ENCODE measurements around the gene FOXF2.

The FOXF2 gene

GRCh38 chr6:1422290-1422689 is 32.9 kb downstream of the FOXF2 start:
- DNase-seq (ENCODE audit: low read depth, low spot score) = no peak
- ChIA-PET CTCF (interaction anchor here (1.2 to 3.9 kb wide), 5 partner anchors 15 to 829 kb away, joined by 4 to 27 read pairs (median 14); no protein-coding TSS in a partner anchor), POLR2A (no interaction called here)
- H3K4me3 ChIP-seq (ENCODE audit: low read depth, low read length) = no peak overlapping the region
- TF ChIP-seq, protein P1, sequence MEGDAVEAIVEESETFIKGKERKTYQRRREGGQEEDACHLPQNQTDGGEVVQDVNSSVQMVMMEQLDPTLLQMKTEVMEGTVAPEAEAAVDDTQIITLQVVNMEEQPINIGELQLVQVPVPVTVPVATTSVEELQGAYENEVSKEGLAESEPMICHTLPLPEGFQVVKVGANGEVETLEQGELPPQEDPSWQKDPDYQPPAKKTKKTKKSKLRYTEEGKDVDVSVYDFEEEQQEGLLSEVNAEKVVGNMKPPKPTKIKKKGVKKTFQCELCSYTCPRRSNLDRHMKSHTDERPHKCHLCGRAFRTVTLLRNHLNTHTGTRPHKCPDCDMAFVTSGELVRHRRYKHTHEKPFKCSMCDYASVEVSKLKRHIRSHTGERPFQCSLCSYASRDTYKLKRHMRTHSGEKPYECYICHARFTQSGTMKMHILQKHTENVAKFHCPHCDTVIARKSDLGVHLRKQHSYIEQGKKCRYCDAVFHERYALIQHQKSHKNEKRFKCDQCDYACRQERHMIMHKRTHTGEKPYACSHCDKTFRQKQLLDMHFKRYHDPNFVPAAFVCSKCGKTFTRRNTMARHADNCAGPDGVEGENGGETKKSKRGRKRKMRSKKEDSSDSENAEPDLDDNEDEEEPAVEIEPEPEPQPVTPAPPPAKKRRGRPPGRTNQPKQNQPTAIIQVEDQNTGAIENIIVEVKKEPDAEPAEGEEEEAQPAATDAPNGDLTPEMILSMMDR (IDR thresholded peaks at IDR 0.05; ENCODE audit: insufficient read depth, low read length, missing control alignments) = no peak

DNA sequence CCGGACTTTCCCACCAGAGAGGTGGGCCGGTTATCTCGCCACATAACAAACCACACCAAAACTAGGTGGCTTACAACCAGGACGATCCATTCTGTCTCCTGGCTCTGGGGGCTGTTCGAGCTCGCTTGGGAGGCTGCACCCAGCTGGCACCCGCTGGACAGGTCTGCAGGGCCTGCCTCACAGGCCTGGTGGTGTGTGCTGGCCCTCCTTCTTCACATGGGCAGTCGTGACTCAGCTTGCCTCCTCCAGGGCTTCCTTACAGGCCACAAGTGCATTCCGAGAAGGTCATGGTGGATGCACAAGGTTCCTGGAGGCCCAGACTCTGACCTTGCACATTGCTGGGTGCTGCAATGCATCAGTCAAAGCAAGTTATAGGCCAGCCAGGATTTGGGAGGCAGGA is 34.2 kb downstream of the FOXF2 start:
- TF ChIP-seq, protein P1 (IDR thresholded peaks at IDR 0.05; ENCODE audit: insufficient read depth, low read length, missing control alignments) = no peak
- no peak for DNase-seq (ENCODE audit: low read depth, low spot score)
- ChIA-PET POLR2A (no interaction called here), CTCF (interaction anchor here (1.0 to 3.9 kb wide), 5 partner anchors 10 to 830 kb away, joined by 3 to 27 read pairs (median 10); no protein-coding TSS in a partner anchor)
- no peak overlapping the region for H3K4me3 ChIP-seq (ENCODE audit: low read depth, low read length)

DNA sequence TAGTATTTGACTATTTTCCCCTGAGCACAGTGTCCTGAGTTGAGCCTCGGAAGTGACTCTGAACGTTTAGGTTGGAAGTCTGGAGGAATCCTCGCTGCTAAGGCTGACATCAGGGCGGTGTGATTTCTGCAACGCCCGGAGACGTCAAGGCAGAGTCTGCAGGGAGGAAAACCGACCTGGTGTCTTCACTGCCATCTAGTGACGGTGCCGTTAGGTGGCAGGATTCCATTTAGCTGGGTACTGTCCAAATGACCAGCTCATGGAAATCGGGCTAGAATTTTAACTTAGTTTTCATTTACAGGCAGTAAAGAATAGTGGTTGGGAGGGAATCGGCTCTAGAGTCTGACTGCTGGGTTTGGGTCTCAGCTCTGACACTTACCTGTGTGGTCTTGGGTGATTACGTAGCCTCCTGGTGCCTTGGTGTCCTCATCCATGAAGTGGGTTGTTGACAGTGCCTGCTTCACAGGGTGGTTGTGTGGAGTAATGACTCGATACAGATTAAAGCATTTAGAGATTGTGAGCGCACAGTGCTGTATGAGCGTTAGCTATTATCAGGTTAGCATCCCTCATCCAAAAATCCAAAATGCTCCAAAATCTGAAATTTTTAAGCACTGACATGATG is 35.0 kb downstream of the FOXF2 start:
- POLR2A ChIA-PET = no interaction called here
- CTCF ChIA-PET = interaction anchor here (0.6 to 3.9 kb wide), 9 partner anchors 11 to 844 kb away, joined by 3 to 27 read pairs (median 4); no protein-coding TSS in a partner anchor
- DNase-seq (ENCODE audit: low read depth, low spot score) = no peak
- H3K4me3 ChIP-seq (ENCODE audit: low read depth, low read length) = no peak overlapping the region
- TF ChIP-seq, protein P1 (IDR thresholded peaks at IDR 0.05; ENCODE audit: insufficient read depth, low read length, missing control alignments) = peak; percentile 57

- ChIA-PET POLR2A (no interaction called here), CTCF (interaction anchor here (1.0 to 3.9 kb wide), 7 partner anchors 10 to 833 kb away, joined by 4 to 23 read pairs (median 5); no protein-coding TSS in a partner anchor)
- DNase-seq (ENCODE audit: low read depth, low spot score) = no peak
- no peak overlapping the region for H3K4me3 ChIP-seq (ENCODE audit: low read depth, low read length)
- TF ChIP-seq, protein P1 (IDR thresholded peaks at IDR 0.05; ENCODE audit: insufficient read depth, low read length, missing control alignments) = no peak
Observed at GRCh38 chr6:1426416-1426815, 37.0 kb downstream of the FOXF2 start.

GRCh38 chr6:1435806-1436205 is 46.4 kb downstream of the FOXF2 start:
- no peak for DNase-seq (ENCODE audit: low read depth, low spot score)
- TF ChIP-seq, protein P1 (IDR thresholded peaks at IDR 0.05; ENCODE audit: insufficient read depth, low read length, missing control alignments) = no peak
- POLR2A ChIA-PET = no interaction called here
- no peak overlapping the region for H3K4me3 ChIP-seq (ENCODE audit: low read depth, low read length)
- CTCF ChIA-PET = interaction anchor here (1.0 to 4.1 kb wide), 16 partner anchors 9 to 875 kb away, joined by 3 to 32 read pairs (median 4); no protein-coding TSS in a partner anchor

Data from AG04449 (cell line).